ELR (cell line): ENCODE data around the gene FAM107B.

ENCODE experiments used
- DNase-seq: peaks from one replicate; pipeline ENCODE4 v3.0.0-alpha.2; 2015; ENCODE audit warnings: low read depth

Gene FAM107B

DNA sequence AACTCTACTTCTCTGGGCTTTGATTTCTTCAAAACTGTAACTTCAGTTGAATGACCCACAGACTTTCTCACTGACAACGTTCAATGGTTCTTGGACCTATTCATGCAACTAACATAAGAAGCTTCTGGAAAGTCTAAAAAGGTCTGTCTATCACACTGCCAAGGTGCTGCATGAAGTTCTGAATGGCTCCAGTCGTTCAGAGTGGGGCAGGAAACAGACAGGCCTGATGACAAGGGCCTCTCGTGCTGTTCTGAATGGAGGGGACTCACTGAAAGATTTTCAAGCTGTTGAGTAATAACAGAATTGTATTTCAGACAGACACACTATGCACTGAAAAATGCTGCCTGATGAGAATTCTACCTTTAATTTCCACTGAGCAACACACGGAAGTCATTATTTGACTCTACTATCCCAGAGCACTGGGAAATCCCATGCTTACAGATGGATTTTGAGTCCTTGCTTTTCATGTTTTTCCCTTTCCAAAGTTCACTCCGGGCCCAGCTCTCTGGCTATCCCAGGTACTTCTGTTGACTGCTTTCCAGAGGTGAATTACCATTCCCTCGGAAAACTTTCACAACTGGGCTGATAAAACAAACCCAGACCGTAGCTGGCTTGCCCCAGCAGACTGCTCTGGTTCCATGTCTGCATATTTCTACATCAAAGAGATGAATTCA, 239.1 kb downstream of the FAM107B start:
- no peak for DNase-seq

DNA sequence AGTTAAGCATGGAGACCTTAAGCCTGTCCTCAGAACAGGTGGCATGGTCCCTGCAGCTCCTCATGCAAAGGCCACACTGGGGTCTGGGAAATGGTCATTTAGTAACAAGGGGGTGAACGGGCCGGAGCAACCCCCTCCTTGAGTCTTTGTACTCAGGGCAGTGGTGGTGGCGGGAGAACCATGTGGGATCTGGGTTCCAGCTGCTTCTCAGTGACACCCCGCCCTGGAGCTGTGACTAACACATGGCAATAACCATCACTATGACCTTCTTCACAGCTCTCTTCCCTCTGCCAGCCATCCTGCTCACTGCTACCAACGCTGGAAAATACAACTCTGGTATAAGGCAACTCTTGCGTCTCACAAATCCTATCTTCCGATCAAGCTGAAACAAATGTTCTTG, 240.5 kb downstream of the FAM107B start:
- no peak for DNase-seq

DNA sequence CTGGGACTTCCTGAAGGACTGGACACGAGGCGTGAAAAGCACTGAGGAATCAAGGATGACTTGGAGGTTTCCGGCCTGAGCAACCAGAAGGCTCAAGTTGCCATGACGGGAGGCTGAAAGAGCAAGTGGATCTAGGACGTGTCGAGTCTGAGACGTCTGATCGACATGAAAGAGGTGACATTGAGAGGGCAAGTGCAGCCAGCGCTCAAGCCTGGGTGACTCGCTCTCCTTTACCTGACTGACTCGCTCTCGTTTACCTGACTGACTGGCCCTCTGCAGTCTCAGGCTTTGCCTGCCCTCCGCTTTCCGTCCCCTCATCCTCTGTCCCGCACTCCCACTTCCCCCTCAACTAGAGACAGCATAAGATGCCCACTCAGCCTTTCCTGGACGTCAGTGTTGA, 241.4 kb downstream of the FAM107B start:
- DNase-seq: no peak

DNA sequence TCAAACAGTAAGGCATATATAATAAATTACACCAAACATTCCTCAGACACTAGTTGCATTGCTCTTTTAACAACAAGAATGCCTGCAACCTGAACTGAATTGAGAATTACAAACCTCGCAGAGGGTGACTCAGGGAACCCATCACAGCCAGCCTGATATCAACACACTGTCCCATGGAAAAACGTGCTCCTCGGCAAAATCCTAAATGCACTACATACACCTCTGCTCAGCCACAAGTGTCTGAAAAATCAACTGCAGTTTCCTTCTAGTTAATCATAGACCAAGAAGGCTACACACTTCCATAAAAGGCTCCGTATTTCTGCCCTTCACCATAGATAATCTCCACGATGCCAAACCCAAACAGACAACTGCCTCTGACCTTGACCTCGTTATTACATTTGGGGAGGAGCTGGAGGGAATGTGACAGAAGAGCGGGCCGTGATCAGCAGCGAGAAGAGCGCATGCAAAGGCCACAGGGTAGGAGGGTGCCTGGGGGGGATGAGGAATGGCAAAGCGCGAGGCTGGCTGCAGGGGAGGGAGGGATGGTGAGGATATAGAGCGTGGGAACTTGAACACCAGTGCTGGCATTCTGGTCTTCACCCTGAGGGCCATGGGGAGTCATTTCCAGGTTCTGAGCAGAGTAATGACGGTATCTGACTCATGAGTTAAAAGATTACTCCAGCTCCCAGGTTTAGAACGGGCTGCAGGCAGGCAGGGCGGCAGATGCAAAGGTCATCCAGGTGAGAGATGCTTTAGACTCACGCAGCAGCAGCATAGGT, 242.0 kb downstream of the FAM107B start:
- peak; percentile 90 for DNase-seq

DNA sequence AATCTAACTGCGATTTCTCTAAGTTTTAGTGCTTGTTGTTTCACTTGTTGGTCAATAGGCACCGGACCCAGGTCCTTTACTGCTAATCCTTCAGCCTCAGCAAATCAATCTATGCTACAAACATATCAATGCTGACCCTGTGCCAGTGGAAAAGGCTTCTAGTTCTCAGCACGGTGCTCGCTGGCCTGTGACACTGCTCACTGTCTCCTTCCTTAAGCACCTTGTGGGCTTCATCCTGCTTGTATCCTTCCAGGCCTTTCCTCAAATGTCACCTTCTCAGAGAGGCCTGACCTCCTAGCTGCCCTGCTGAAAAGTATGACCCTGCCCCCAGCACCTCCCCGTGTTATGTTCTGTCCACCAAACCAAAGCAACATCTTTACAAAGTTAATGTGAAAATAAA, 242.7 kb downstream of the FAM107B start:
- DNase-seq: no peak

DNA sequence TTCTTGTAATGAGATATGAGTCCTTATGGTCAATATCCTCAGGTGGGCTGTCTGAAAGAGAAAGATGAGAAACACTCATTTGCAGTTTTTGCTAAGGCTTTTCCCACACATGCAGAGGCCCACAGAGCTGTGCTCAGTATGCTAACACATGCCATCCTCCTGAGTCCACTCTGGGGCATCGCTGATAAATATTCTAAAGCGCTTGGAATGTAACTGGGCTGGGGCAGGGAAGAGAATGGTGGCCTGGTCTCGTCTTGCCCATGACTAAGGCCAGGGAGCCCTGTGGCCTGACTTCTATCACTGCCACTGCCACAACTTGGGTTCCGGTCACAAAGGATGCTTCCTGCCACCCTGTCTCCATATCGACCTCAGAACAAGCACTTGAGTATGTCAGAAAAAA, 244.2 kb downstream of the FAM107B start:
- DNase-seq: peak; percentile 54

DNA sequence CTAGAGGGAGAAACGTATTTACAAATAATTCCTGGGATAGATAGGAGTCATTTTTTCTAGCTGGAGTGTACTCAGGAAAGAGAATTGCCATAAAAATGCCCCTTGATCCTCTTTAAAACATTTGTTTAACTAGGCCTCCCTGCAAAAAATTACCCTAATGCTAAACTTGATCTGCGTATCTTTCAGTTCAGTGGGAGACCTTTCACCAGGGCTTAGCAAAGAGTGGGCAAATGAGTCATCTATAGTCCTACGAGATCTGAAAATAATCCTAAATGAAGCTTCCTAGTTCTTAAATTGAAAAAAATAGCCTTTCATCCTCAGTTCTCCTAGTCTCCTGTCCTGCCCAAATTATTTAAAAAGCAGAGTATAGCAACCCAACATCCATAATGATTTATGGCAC, 245.3 kb downstream of the FAM107B start:
- peak; percentile 26 for DNase-seq

DNA sequence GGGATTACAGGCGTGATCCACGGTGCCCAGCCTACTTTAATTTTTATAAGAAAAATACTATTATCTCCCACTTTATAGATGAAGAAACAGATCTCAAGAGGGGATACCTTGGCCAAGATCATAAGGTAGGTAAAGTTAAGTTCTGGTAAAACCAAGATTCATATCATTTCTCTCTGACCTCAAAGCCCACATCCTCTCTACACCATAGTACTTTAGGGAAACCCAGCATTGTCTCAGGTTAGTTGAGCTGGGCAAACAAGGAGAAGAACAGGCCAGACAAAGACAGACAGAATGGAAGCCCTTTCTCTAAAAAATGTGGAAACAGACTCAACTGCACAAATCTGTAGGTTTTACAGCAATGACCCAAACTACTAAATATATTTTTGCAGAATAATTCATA, 246.2 kb downstream of the FAM107B start:
- no peak for DNase-seq

DNA sequence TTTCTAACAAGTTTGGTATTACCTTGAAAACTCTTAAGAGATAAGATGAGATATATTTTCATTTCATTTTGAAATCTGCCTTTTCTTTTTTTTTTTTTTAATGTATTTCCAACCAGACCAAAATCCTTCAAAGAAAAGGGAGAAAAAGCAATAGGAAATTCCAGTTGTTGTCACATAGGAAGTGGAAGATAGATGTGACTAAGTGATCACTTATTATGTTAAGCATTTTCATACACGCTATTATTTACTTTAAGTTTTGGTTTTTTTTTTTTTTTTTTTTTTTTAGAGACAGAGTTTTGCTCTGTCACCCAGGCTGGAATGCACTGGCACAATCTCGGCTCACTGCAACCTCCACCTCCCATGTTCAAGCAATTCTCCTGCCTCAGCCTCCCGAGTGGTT, 246.8 kb downstream of the FAM107B start:
- peak; percentile 60 for DNase-seq

DNA sequence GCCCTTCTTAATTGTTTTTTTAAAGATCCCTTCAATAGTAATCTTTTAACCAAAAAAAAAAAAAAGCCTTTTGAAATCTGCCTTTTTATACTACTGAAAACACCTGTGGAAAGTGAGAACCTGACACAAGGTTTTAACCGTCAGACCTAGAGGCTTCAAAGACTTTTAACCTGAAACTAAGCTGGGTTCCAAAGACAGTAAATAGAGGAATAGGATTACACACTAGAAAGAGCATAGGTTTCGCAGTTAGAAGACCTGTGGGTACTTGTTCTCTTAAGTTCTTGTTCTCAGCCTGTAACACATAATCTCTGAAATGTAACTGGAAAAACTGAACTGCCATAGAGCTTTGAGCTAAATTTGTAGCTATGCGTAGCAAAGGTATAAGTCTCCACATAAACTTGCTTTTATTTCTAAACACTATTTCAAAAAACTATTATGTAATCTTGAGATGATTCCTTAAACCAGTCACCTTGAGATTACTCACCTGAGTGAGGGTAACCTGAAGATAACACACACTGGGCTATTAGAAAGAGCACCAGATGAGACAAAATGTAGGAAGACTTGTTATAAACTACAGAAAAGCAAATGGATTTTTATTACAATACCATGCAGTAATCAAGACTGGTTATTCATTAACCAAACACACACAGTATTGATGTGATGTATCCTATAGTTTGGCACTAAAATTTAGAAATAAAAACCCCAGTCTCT, 247.4 kb downstream of the FAM107B start:
- no peak for DNase-seq

DNA sequence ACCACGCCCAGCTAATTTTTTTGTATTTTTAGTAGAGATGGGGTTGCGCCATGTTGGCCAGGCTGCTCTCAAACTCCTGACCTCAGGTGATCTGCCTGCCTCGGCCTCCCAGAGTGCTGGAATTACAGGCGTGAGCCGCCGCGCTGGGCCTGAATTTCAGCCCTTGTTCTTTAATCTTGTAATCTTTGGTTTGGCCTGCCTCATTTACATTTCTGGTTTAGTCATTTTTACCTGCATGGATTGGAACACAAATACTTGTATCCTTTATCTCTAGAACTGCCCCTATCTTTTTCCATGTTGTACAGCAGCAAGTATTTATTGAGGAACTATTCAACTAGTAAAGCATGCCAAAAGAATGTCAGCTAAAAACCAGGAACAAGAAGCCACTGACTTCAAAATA, 248.4 kb downstream of the FAM107B start:
- no peak for DNase-seq

DNA sequence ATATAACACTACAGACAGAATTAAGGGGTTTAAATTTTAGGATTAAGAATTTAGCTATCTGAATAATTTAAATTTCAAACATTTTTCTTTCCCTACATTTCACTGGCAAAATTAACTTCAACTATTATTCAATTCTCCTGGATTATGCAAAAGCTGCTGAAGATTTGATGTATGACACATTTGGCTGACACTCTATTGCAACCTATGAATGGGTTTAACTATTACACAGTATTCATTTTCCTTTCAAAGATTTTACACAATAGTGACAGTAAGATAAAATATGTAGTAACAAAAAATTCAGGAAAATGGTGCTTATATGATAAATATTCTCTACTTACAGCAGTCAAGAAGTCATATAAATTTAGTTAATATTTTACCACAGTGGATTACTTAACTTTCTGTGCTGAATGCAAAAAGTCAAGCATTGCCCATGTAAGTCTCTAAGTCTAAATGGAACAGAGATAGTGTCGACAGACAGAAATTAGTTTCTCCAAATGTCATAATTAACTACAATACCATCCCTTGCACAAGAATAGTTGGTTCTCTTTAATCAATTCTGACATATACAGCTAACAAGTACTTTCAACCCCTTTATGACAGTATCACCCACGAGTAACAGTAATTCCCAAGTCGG, 249.9 kb downstream of the FAM107B start:
- DNase-seq: no peak

DNA sequence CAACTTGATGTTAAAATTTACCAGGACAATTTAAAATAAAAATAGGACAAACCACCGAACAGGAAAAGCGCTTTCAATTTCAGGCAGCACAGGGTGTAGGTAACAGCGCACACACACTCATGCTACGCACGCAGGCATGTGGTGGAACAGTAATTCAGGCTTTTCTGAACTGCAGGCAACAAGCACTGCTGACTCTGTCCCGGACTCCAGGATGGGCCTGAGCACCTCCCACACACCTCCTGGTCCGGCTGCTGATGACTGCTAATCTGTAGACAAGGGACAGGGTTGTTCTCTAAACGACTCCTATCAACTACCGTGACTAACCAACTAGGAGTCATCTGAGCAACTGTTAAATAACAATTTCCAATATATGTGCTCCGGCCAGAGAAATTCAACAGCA, 251.4 kb downstream of the FAM107B start:
- DNase-seq: no peak

DNA sequence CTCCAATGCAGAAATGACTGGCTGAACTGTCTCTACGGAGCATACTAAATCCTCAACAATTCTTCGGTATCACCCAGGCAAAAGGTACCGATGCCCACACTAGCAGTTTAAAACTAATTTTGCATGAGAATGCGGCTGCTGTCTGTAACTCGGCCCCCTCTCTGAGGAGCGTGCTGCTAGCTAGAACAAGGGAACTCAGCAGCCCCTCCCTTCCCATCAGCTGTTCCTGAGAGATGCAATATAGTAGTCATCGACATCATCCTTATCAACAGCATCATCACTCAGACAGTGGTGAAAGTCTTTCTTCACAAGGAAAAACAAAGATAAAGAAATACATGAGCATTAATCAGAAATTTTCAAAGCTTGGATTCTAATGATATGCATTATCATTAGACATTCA, 254.9 kb downstream of the FAM107B start:
- DNase-seq: no peak

DNA sequence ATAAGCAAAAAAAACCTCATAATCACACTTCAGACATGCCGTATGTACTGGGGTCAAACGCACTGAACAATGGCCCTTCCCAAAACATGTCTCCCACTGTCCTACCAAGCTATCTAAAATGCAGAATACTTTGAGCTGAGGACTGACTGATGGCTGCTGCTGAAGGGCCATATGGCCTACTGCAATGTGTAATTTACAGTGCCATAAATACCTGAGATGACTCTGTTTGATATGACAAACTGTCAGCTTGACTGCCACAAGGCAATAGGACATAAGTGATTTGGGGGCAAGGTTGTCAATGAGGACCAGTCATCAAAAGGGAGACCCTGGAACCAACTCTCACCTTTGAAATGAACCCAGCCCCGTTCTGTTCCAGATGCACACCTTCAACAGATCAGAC, 256.5 kb downstream of the FAM107B start:
- no peak for DNase-seq

DNA sequence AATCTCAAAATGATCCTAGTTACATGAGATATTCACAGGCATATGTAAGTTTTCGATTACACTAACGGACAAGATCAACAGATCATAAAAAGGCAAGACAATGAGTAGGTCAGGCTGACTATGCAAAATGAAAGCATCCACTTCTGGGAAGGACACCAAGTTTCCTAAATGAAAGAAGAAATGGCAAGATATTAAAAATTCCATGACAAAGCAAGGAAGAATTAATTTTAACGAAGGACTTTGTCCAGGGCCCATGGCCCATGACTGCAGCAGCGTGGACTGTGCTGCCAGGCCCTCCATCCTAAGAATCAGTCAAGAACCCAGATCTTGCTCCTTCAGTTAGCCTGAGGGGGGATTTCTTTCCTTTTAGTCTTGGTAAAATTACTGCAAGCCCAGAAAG, 261.6 kb downstream of the FAM107B start:
- no peak for DNase-seq

DNA sequence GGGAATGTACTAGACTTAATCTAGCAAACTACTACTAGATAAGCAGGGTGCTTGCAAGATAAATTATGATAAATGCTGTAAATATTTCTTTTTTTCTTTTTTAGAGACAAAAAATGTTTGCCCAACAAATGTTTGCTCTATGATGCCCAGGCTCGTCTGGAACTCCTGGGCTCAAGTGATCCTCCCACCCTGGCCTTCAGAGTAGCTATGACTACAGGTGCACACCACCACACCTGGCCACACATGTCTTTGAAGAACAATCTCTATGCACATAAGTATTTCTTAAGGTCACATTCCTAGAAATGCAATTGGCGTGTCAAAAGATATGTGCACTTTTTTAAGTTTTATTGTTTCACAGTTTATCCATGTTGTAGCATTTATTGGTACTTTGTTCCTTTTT, 264.4 kb downstream of the FAM107B start:
- DNase-seq: no peak

DNA sequence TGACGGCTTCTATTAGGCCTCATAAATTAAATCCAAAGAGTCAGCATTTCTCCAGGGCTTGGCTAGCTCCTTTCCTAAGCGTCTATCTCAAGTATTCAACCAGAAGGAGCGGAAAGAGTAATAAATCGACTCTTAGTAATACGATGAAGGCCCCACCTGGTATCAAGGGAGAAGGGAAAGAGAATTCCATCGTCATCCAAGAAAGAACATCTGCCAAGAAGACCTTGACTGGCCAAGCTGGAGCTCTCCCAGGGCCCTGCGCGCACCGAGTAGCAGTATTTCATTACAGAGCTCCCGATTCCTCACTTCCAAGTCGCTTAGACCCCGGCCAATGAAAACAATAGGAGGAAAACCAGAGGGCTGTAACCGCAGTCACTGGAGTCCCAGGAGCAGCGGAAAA, 266.0 kb downstream of the FAM107B start:
- DNase-seq: no peak

DNA sequence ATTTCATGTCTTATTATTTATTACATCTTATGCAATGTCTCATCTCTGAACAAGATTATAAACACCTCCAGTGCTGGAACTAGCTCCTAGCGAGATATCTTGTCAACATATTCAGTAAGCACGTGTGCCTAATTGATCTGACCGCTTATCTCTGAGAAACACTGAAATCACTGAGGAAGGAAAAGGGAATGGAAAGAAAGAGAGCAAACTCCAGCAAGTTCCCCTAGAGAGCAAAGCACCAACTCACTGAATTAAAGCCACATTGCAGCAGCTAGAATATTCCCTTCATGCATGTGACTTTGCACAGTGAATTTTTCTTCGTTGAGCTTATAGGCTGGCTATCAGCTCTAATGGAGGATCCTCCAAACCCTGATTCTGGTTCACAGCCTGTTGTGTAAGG, 266.9 kb downstream of the FAM107B start:
- DNase-seq: no peak

DNA sequence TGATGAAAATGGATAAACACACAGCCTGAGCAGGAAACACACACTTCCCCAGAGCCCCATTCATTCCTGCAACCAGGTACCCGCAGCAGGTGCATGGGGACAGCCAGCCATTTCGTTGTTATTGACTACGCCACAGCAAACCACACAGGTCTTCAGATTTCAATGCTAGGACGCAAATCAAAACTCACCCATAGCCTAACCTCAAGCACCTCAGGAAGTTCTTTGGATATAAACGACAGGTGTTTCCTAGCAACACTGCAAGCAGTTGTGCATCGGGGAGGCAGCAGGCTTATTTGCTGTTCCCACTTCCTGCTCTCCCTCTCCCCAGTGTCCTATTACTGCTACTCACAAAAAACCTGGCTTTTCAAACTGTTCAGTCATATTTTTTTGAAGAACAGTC, 267.5 kb downstream of the FAM107B start:
- no peak for DNase-seq

DNA sequence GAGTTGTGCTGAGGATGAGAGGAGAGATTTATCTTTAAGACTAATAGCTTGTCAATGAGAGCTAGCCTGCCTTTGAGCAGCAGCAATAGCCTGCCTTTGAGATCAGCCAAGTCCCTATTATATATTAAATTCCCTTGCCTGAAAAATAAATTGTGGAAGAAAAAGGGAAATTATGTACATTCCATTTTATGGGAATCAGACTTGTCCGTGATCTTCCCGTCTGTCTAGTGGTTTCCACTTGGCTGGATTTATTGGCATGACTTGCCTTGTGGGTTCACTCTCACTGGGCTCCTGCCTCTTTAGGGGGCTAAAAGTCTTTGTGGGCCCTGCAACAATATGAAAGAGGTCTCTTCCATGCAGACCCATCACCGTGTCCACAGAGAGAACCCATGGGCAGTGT, 272.3 kb downstream of the FAM107B start:
- DNase-seq: no peak

DNA sequence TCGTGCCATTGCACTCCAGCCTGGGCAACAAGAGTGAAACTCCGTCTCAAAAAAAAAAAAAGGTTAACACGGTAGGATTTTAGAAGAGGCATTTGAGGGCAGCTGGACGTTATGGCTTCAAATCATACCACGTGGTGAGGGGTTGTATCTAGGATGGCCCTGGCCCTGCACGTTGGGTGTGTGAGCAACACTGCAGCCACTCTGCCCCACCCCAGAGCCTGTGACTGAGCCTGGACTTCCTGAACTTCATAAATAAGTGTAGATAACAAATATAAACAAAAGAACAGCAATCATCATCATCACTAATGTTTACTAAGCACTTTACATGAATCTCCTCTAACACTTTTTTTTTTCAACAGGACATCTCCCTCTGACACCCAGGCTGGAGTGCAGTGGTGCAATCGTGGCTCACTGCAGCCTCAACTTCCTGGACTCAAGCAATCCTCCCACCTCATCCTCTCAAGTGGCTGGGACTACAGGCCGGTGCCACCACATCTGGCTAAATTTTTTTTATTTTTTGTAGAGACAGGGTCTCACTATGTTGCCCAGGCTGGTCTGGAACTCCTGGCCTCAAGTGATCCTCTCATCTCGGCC, 274.4 kb downstream of the FAM107B start:
- DNase-seq: no peak

DNA sequence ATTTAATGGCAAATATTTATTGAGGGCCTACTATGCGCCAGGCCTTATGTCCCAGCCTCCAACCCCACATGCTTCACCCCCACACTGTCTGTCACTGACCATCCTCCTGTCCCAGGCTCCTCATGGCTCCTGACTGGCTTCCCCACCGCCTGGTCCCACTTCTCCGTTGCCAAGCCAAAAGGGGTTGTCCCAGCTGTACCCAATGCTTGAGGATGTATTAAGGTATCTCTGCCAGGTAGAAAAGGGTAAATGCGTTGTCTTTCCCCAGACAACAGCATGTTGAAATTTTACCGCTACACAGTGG, 275.1 kb downstream of the FAM107B start:
- DNase-seq: no peak
